Pancreas (tissue), 10 donors: ENCODE data around the gene N4BP3. TPM values are rescaled to one million over a fixed set of nuclear protein-coding genes. Genes with fewer than 3 reads are reported as not detected.
A peak's percentile ranks its signal among the peaks of the same experiment; 100 is the strongest.
"Not testable (repeated sequence)": the region's sequence is repeated elsewhere in the genome, so short reads cannot be mapped to it uniquely, and the experiment has no call there.

Source experiments
- ATAC-seq, 4 donors: fragments of 200-7000 bp; cut with Tn5 transposase; one replicate each; pipeline versions ENCODE4 v1.8.0 to v1.9.1; 2020; ENCODE audit warnings: mild to moderate bottlenecking in 4 of 4, moderate library complexity in 4 of 4
- DNase-seq, 6 donors: peaks; one replicate each; pipeline ENCODE4 v3.0.0-alpha.2; 2020
- FAIRE-seq: peaks from 2 replicates; lab custom pipeline; 2012; peaks lifted over from hg19 to GRCh38; lab: Jason Lieb, UNC
- H3K27ac ChIP-seq, 4 donors: fragments of 200-600 bp; sonication (generic); 1 replicate in 3 of 4; 2 replicates in 1 of 4; pipeline versions ENCODE4 v1.5.0 to v1.8.0; 2020
- H3K27me3 ChIP-seq, 4 donors: fragments of 200-600 bp; one replicate each; pipeline ENCODE4 v1.8.0; 2021
- H3K36me3 ChIP-seq, 3 donors: fragments of 200-600 bp; sonication (generic) in 1 of 3; one replicate each; pipeline versions ENCODE4 v1.5.0 to v1.8.0; 2020 to 2021
- H3K4me1 ChIP-seq, 3 donors: fragments of 200-600 bp; one replicate each; pipeline ENCODE4 v1.8.0; 2021
- H3K4me3 ChIP-seq, 4 donors: fragments of 200-600 bp; sonication (generic) in 2 of 4; one replicate each; pipeline versions ENCODE4 v1.5.0 to v1.8.0; 2020 to 2021
- H3K9me3 ChIP-seq, 4 donors: fragments of 200-600 bp; one replicate each; pipeline ENCODE4 v1.8.0; 2021
- WGBS, 2 donors: extraction: QIAGEN DNeasy Blood & Tissue Kit; methylation state at CpG; one replicate each; pipeline ENCODE4 v1.1.7; 2013; 5-methylcytosine and 5-hydroxymethylcytosine counted together
- intact Hi-C, 3 donors: fragments of 100-400 bp; cut with DNase I; formaldehyde crosslinking; loops; one replicate each; pipeline versions ENCODE4 v1.11.1 to v1.14.2; 2022
- polyA plus RNA-seq, 2 donors: library from polyadenylated mRNA; stranded (reverse); fragments of 200-250 nt; gene quantifications; one replicate each; pipeline ENCODE4 v1.2.3, GENCODE V29; 2013
- total RNA-seq, 6 donors: library from RNA; stranded (reverse); fragmentation: NEBNext Ultra II Directional in 4 of 6; extraction: Animal tissue kit (Norgen Biotek cat#: 25700) in 4 of 6; gene quantifications; one replicate each; pipeline versions ENCODE4 v1.2.1 to v1.2.4, GENCODE V29; 2021 to 2023
- TF ChIP-seq, protein P1 (sequence below), 4 donors: fragments of 200-600 bp; sonication (generic) in 3 of 4; IDR thresholded peaks; one replicate each; pipeline versions ENCODE4 v1.5.0 to v1.8.0; 2021; ENCODE audit warnings: antibody characterized with exemption in 4 of 4
- donor health status: healthy with polysubstance abuse.
- donor health status: DM: no; HTN: no; CAD: no; lungs with moderate emphysema.
- donor health status: DM: no; HTN: no; CAD: no.
- donor health status: control.
- donor health status: control.
- donor health status: Bipolar disorder and iron deficiency.
- donor health status: DM: yes; HTN: yes; CAD: no.
- donor health status: DM: no; HTN: no; CAD: no.
- donor health status: DM: no; HTN: no; CAD: no.
- donor health status: DM: yes; HTN: yes; CAD: no.

N4BP3 gene
- total and polyA plus RNA-seq, 8 donors: 0.23 to 1.1 (median 0.59) TPM

DNA sequence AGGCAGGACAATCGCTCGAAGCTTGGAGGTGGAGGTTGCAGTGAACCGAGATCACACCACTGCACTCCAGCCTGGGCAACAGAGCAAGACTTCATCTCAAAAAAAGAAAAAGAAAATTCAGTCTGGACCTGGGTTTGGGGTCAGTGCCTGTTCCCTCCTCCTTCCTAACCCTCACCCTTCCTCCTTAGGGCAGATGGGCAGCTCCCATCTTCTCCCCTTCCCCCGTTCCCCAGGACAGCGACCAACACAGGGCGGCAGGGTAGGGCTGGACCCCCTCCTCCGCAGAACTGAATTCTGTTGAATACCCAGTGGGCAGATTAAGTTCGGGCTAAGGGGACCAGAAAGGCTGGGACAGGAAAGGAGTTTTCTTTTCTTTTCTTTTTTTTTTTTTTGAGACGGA is 16.0 kb downstream of the N4BP3 start:
- DNase-seq: no peak
- 92 to 95% methylated on average over 8 to 9 of the region's 9 CpGs for WGBS, 2 donors

DNA sequence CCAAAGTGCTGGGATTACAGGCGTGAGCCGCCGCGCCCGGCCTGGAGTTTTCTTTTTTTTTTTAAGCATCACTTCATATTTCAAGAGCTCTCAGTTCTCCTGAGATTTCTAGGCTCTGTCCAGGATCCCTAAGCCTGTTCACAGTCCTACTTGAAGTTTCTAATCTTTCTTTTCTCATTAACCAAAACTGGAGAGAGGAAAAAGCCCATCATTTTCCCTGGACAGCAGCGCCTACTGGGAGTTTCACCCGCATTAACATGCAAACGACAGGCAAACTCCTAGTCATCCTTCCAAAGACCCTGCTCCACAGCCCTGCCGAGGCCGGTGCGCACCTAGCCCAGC is 16.9 kb downstream of the N4BP3 start:
- peak overlapping the region; percentile 84 to 98 (median 90) for H3K4me3 ChIP-seq
- FAIRE-seq, H3K27me3 ChIP-seq, H3K9me3 ChIP-seq, H3K36me3 ChIP-seq, H3K4me1 ChIP-seq, ATAC-seq, intact Hi-C loops, DNase-seq: not testable (repeated sequence)
- WGBS, 2 donors: 2 to 6% methylated on average over 11 of the region's 11 CpGs
- H3K27ac ChIP-seq: peak overlapping the region; percentile 85 to 88 (median 85)

More for the DNA sequence above, 16.0 kb downstream of the N4BP3 start:
- Histone ChIP-seq H3K27ac (no peak overlapping the region), H3K4me1 (peaks cover 0 to 8% (median 6%) of the 10 kb centered on the region in 3 donors), H3K27me3 (no peaks in the 10 kb centered on the region), H3K9me3 (no peaks in the 10 kb centered on the region), H3K36me3 (no peaks in the 10 kb centered on the region), H3K4me3 (no peak overlapping the region)
- intact Hi-C loops: no loop called here
- FAIRE-seq (no peak), ATAC-seq (no peak)
- TF ChIP-seq, protein P1, sequence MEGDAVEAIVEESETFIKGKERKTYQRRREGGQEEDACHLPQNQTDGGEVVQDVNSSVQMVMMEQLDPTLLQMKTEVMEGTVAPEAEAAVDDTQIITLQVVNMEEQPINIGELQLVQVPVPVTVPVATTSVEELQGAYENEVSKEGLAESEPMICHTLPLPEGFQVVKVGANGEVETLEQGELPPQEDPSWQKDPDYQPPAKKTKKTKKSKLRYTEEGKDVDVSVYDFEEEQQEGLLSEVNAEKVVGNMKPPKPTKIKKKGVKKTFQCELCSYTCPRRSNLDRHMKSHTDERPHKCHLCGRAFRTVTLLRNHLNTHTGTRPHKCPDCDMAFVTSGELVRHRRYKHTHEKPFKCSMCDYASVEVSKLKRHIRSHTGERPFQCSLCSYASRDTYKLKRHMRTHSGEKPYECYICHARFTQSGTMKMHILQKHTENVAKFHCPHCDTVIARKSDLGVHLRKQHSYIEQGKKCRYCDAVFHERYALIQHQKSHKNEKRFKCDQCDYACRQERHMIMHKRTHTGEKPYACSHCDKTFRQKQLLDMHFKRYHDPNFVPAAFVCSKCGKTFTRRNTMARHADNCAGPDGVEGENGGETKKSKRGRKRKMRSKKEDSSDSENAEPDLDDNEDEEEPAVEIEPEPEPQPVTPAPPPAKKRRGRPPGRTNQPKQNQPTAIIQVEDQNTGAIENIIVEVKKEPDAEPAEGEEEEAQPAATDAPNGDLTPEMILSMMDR (IDR thresholded peaks at IDR 0.05): no peak

DNA sequence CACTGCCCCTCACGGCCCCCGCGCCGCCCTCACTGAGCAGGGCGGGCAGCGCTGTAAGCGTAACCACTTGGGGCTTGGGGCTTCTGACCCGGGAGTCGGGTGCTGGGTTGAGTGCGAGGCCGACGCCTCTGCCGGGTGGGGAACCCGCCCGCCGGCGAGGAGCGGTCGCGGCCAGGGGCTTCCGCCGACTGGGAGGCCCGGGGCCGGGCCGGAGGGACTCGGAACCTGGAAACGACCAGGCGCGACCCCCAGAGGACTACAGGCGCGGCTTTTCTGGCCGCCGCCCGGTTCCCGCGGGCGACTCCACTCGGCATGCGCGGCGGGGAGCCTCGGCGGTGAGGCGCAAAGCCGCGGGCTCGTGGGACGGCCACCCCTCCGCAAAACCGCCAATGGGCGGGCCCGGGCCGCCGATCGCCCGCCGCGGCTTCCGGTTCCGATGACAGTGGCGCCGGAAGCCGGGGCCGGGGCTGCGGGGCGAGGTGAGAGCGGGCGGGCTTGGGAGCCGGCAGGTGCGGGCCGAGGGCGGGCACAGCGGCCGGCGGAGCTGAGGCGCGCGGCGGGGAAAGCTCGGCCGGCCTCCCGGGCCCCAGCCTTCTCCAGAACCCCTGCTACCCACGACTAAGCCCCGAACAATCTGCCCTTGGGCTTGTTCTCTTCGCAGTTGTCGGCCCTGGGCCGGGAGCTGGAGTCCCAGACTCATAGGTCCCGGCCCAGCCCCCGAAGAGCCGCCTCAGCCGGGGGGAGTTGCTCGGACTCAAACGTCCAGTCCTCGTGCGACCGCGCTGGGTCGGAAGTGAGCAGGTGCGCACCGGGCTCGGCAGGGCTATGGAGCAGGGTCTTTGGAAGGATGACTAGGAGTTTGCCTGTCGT is 17.5 kb downstream of the N4BP3 start, which contains the start of gene RMND5B:
TSS of gene RMND5B (plus strand) at position 439 of the 870 bp plus-strand sequence. CDS start 7,106 bp downstream, outside the sequence.
- Histone ChIP-seq H3K9me3 (no peaks in the 10 kb centered on the region), H3K4me3 (peak within 1 kb of the TSS; percentile 84 to 98 (median 90)), H3K27me3 (no peaks in the 10 kb centered on the region), H3K4me1 (peaks cover 3 to 8% (median 6%) of the 10 kb centered on the region in 3 donors), H3K36me3 (no peaks in the 10 kb centered on the region), H3K27ac (peak within 1 kb of the TSS; percentile 85 to 88 (median 85))
- no peak for FAIRE-seq
- 0% methylated on average over 67 to 102 of the region's 102 CpGs for WGBS, 2 donors
- intact Hi-C loops: no loop called here
- peak; percentile 80 to 96 (median 88) for DNase-seq
- TF ChIP-seq, protein P1 (IDR thresholded peaks at IDR 0.05): no peak
- peak; percentile 96 to 98 (median 98) for ATAC-seq

DNA sequence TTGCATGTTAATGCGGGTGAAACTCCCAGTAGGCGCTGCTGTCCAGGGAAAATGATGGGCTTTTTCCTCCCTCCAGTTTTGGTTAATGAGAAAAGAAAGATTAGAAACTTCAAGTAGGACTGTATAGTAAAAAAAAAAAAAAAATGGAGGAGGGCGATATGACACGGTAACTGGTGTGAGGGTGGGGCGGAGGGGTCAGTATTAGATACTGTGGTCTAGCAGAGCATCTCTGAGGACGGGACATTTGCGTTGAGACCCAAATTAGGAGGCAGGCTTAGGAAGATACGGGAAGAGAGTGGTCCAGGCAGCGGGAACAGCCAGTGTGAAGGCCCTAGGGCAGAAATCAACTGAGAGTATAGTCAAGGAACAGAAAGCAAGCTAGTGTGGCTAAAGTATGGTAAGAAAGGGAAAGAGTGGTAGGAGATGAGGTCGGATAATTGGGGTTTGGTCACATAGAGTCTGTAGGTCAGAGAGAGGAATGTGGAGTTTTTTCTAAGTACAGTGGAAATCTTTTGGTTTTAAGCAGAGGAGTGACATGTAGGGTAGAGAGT is 18.2 kb downstream of the N4BP3 start:
- Histone ChIP-seq H3K9me3 (no peaks in the 10 kb centered on the region), H3K36me3 (no peaks in the 10 kb centered on the region), H3K4me1 (peaks cover 3 to 8% (median 6%) of the 10 kb centered on the region in 3 donors), H3K4me3 (peak overlapping the region; percentile 84 to 98 (median 90)), H3K27me3 (no peaks in the 10 kb centered on the region), H3K27ac (peak overlapping the region in 3 of 4 donors; percentile 85 to 88 (median 85))
- DNase-seq (no peak), FAIRE-seq (no peak), ATAC-seq (no peak)
- intact Hi-C loops: no loop called here
- 9 to 13% methylated on average over 10 of the region's 10 CpGs for WGBS, 2 donors
- TF ChIP-seq, protein P1 (IDR thresholded peaks at IDR 0.05): no peak

DNA sequence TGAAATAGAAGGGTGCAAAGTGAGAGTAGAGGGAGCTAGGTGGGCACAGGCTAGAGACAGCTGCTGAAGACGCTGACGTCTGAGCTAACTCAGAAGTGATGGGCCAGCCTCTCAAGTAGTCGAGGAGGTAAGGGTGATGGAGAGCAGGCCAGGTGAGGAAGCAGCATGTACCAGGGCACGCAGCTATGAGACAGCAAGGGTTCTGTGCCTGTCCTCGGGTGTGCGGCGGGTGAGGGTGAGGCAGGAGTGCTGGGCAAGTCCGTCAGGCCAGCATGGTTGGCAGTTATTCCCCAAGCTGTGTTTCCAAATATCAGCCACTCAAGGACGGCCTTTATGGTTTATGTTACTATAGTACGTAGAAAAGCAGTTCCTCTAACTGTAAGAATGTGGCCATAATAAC is 23.7 kb downstream of the N4BP3 start:
- no peaks in the 10 kb centered on the region for H3K27me3 ChIP-seq
- no peak overlapping the region for H3K4me3 ChIP-seq
- H3K27ac ChIP-seq: no peak overlapping the region
- TF ChIP-seq, protein P1 (IDR thresholded peaks at IDR 0.05): no peak
- peaks cover 3% of the 10 kb centered on the region in 3 donors for H3K4me1 ChIP-seq
- no peak for DNase-seq
- FAIRE-seq: no peak
- WGBS, 2 donors: 81 to 86% methylated on average over 10 of the region's 10 CpGs
- intact Hi-C loops: no loop called here
- no peaks in the 10 kb centered on the region for H3K9me3 ChIP-seq
- peaks cover 0 to 7% (median 0%) of the 10 kb centered on the region in 3 donors for H3K36me3 ChIP-seq
- ATAC-seq: no peak
